HG02973 (cell line): Measurements from ENCODE around the gene ACOT6.
A peak's percentile ranks its signal among the peaks of the same experiment; 100 is the strongest.
"Not testable (repeated sequence)": the region's sequence is repeated elsewhere in the genome, so short reads cannot be mapped to it uniquely, and the experiment has no call there.

Experiments used
- ATAC-seq: cut with Tn5 transposase; IDR thresholded peaks from one replicate; pipeline ENCODE4 v1.9.1; 2021; ENCODE audit warnings: moderate library complexity; ENCODE audit not compliant: unreplicated experiment

ACOT6 gene

GRCh38 chr14:73644531-73645247 is 32.4 kb downstream of the ACOT6 start, which contains the start of gene DNAL1:
DNAL1 (plus strand) TSS chr14:73644986; CDS start chr14:73645040, 54 bp downstream.
- peak; percentile 92 for ATAC-seq

GRCh38 chr14:73645248-73645610 is 32.9 kb downstream of the ACOT6 start:
- ATAC-seq = peak; percentile 18

- ATAC-seq = no peak
Measured at GRCh38 chr14:73651005-73651404, 38.7 kb downstream of the ACOT6 start.

GRCh38 chr14:73655851-73656250 is 43.5 kb downstream of the ACOT6 start:
- ATAC-seq = no peak

- not testable (repeated sequence) for ATAC-seq
Measured at GRCh38 chr14:73659202-73659601, 46.9 kb downstream of the ACOT6 start.

GRCh38 chr14:73660511-73660910 is 48.2 kb downstream of the ACOT6 start:
- no peak for ATAC-seq

- ATAC-seq = no peak
Measured at GRCh38 chr14:73661872-73662271, 49.6 kb downstream of the ACOT6 start.

GRCh38 chr14:73662487-73662943 is 50.2 kb downstream of the ACOT6 start:
- ATAC-seq = no peak

- no peak for ATAC-seq
Measured at GRCh38 chr14:73663548-73664212, 51.4 kb downstream of the ACOT6 start.

GRCh38 chr14:73665130-73665529 is 52.8 kb downstream of the ACOT6 start:
- no peak for ATAC-seq

- ATAC-seq = no peak
Measured at GRCh38 chr14:73666583-73666982, 54.3 kb downstream of the ACOT6 start.

- ATAC-seq = no peak
Measured at GRCh38 chr14:73667854-73668253, 55.5 kb downstream of the ACOT6 start.
